SU-DHL-6 (cell line): ENCODE data around the gene ZNF416.

Experiments used
- H2AFZ ChIP-seq: fragments of 200-600 bp; sonication (generic); 2 replicates; pipeline ENCODE4 v1.6.1; 2014; ENCODE audit warnings: low read depth, mild to moderate bottlenecking, moderate library complexity, mixed read lengths, antibody characterized with exemption, low read length; ENCODE audit not compliant: severe bottlenecking
- H3F3A ChIP-seq: fragments of 200-600 bp; shearing (Covaris generic); 2 replicates; pipeline ENCODE4 v1.6.0; 2016; ENCODE audit warnings: antibody characterized with exemption, mild to moderate bottlenecking; ENCODE audit not compliant: insufficient read depth
- H3K27ac ChIP-seq: fragments of 200-600 bp; sonication (generic); 2 replicates; pipeline ENCODE4 v1.5.1; 2016; ENCODE audit warnings: low read depth, mild to moderate bottlenecking, low read length, moderate library complexity, mixed read lengths
- H3K27me3 ChIP-seq: fragments of 200-600 bp; sonication (generic), shearing (Covaris generic); 2 replicates; pipeline ENCODE4 v1.6.0; 2014; ENCODE audit warnings: mild to moderate bottlenecking, low read length
- H3K36me3 ChIP-seq: fragments of 200-600 bp; sonication (generic); 2 replicates; pipeline ENCODE4 v1.6.1; 2014; ENCODE audit warnings: mild to moderate bottlenecking, low read length, mixed read lengths
- H3K4me2 ChIP-seq: fragments of 300-600, 200-600 bp; shearing (Covaris generic), sonication (generic); 2 replicates; pipeline ENCODE4 v1.6.0; 2014; ENCODE audit warnings: low read length, low read depth, mild to moderate bottlenecking; ENCODE audit not compliant: poor library complexity, severe bottlenecking
- H3K4me3 ChIP-seq: fragments of 200-600 bp; sonication (generic); 2 replicates; pipeline ENCODE4 v1.5.1; 2014; ENCODE audit warnings: antibody characterized with exemption, low read length, mild to moderate bottlenecking, mixed read lengths; ENCODE audit not compliant: insufficient read depth, poor library complexity, severe bottlenecking
- H3K79me2 ChIP-seq: fragments of 200-600 bp; sonication (generic); 2 replicates; pipeline ENCODE4 v1.6.1; 2014; ENCODE audit warnings: mild to moderate bottlenecking, low read length, moderate library complexity; ENCODE audit not compliant: insufficient read depth
- H3K9ac ChIP-seq: fragments of 200-600 bp; sonication (generic); 2 replicates; pipeline ENCODE4 v1.7.0; 2014; ENCODE audit warnings: mild to moderate bottlenecking, low read length
- H3K9me2 ChIP-seq: fragments of 200-600 bp; sonication (generic); replicated peaks from 2 replicates; pipeline ENCODE4 v1.6.1; 2014; ENCODE audit warnings: low read length; ENCODE audit not compliant: insufficient read depth
- H3K9me3 ChIP-seq: fragments of 200-600 bp; sonication (generic); 2 replicates; pipeline ENCODE4 v1.6.1; 2014; ENCODE audit warnings: low read length, mixed read lengths; ENCODE audit not compliant: insufficient read depth
- H4K20me1 ChIP-seq: fragments of 200-600 bp; sonication (generic); 2 replicates; pipeline ENCODE4 v1.6.1; 2014; ENCODE audit warnings: low read depth, mild to moderate bottlenecking, antibody characterized with exemption, low read length, moderate library complexity, mixed read lengths
- EZH2phosphoT487 ChIP-seq: fragments of 200-600 bp; sonication (generic), shearing (Covaris generic); conservative IDR thresholded peaks from 2 replicates; pipeline ENCODE4 v1.6.1; 2018; ENCODE audit warnings: mild to moderate bottlenecking, antibody characterized with exemption, low read length, moderate library complexity, mixed read lengths
- TF ChIP-seq, protein P1 (sequence below): fragments of 200-600 bp; sonication (generic); IDR thresholded peaks from one replicate; pipeline ENCODE4 v1.5.1; 2017; ENCODE audit warnings: antibody characterized with exemption, mild to moderate bottlenecking, low read length, moderate library complexity; ENCODE audit not compliant: insufficient read depth, poor library complexity, severe bottlenecking

ZNF416 gene

GRCh38 chr19:57559008-57559403 lies 19.7 kb downstream of the ZNF416 start:
- H3K36me3 ChIP-seq, result peaks cover 5% of the 10 kb centered on the region; the same call in 1 of the 2 replicates
- H3F3A ChIP-seq, result no peaks in the 10 kb centered on the region
- H3K9ac ChIP-seq, result peak overlapping the region; percentile 73
- no peaks in the 10 kb centered on the region for H4K20me1 ChIP-seq
- TF ChIP-seq EZH2phosphoT487, result no peak
- TF ChIP-seq, protein P1, sequence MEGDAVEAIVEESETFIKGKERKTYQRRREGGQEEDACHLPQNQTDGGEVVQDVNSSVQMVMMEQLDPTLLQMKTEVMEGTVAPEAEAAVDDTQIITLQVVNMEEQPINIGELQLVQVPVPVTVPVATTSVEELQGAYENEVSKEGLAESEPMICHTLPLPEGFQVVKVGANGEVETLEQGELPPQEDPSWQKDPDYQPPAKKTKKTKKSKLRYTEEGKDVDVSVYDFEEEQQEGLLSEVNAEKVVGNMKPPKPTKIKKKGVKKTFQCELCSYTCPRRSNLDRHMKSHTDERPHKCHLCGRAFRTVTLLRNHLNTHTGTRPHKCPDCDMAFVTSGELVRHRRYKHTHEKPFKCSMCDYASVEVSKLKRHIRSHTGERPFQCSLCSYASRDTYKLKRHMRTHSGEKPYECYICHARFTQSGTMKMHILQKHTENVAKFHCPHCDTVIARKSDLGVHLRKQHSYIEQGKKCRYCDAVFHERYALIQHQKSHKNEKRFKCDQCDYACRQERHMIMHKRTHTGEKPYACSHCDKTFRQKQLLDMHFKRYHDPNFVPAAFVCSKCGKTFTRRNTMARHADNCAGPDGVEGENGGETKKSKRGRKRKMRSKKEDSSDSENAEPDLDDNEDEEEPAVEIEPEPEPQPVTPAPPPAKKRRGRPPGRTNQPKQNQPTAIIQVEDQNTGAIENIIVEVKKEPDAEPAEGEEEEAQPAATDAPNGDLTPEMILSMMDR, result no peak
- H3K79me2 ChIP-seq, result peaks cover 6% of the 10 kb centered on the region; the same call in 1 of the 2 replicates
- peak overlapping the region; percentile 77 for H2AFZ ChIP-seq
- H3K4me3 ChIP-seq, result peak overlapping the region; percentile 62
- H3K4me2 ChIP-seq, result peak overlapping the region; percentile 67
- no peaks in the 10 kb centered on the region for H3K9me2 ChIP-seq
- peaks cover 23% of the 10 kb centered on the region; the same call in 1 of the 2 replicates for H3K9me3 ChIP-seq
- no peak overlapping the region for H3K27ac ChIP-seq
- no peaks in the 10 kb centered on the region for H3K27me3 ChIP-seq

- TF ChIP-seq, protein P1, result no peak
- no peak for TF ChIP-seq EZH2phosphoT487
- peaks cover 23% of the 10 kb centered on the region; the same call in 1 of the 2 replicates for H3K9me3 ChIP-seq
- H2AFZ ChIP-seq, result no peak overlapping the region
- H3K4me3 ChIP-seq, result peak overlapping the region; percentile 62
- H3F3A ChIP-seq, result no peaks in the 10 kb centered on the region
- H3K4me2 ChIP-seq, result peak overlapping the region; percentile 67
- H3K27me3 ChIP-seq, result no peaks in the 10 kb centered on the region
- H3K9ac ChIP-seq, result peak overlapping the region; percentile 73
- H3K79me2 ChIP-seq, result peaks cover 6% of the 10 kb centered on the region; the same call in 1 of the 2 replicates
- no peak overlapping the region for H3K27ac ChIP-seq
- no peaks in the 10 kb centered on the region for H4K20me1 ChIP-seq
- H3K9me2 ChIP-seq, result no peaks in the 10 kb centered on the region
- H3K36me3 ChIP-seq, result peaks cover 5% of the 10 kb centered on the region; the same call in 1 of the 2 replicates
Observed at GRCh38 chr19:57558525-57558924, 20.2 kb downstream of the ZNF416 start.

DNA sequence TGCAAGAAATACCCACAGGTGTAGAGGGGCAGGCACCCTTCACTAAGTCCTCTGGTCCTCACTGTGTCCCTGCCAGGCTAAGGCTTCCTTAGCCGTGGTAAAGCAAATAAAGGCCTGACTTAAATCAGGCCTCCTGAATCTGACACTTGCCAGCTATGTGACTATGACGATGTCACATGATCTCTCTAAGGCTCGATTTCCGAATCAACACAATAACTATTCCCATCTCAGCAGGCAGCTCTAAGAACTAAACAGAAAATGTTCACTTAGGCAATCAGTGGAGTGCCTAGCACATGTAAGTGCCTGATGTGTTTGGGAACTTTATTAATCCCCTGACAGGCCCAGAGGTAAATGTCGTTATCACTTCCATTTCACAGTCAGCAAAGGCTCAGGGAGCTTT lies 21.1 kb downstream of the ZNF416 start:
- Histone ChIP-seq H3K4me3 (no peak overlapping the region), H2AFZ (no peak overlapping the region), H3K27me3 (no peaks in the 10 kb centered on the region), H3K27ac (no peak overlapping the region), H3K9me2 (no peaks in the 10 kb centered on the region), H4K20me1 (no peaks in the 10 kb centered on the region), H3K9me3 (peaks cover 18% of the 10 kb centered on the region; the same call in 1 of the 2 replicates), H3K4me2 (no peak overlapping the region), H3F3A (no peaks in the 10 kb centered on the region), H3K9ac (no peak overlapping the region), H3K36me3 (peaks cover 5% of the 10 kb centered on the region; the same call in 1 of the 2 replicates), H3K79me2 (peaks cover 6% of the 10 kb centered on the region; the same call in 1 of the 2 replicates)
- TF ChIP-seq, protein P1, result no peak
- TF ChIP-seq EZH2phosphoT487, result no peak

DNA sequence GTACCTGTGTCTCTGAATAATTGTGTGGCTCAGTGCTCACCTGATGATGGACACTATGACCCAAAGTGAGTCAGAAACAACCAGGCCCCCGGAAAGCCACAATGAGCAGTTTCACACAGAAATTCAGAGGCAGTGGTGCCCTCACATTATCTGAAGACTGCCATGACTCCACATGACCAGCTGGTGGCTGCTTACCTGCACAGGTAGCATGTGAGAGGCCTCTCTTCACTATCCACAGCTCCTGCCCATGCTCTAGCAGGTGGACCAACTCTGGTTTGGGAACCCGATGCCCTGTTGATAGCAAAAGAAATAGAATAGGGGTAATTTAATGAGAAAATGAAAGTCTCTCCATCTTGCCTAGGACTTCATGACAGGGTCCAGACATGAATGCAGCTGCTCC lies 26.3 kb downstream of the ZNF416 start:
- Histone ChIP-seq H3K79me2 (no peaks in the 10 kb centered on the region), H3K27me3 (no peaks in the 10 kb centered on the region), H2AFZ (no peak overlapping the region), H3K9me2 (no peaks in the 10 kb centered on the region), H3K36me3 (peaks cover 23% of the 10 kb centered on the region), H4K20me1 (no peaks in the 10 kb centered on the region), H3F3A (no peaks in the 10 kb centered on the region), H3K4me3 (no peak overlapping the region), H3K4me2 (no peak overlapping the region), H3K9me3 (peaks cover 8% of the 10 kb centered on the region; the same call in 1 of the 2 replicates), H3K9ac (no peak overlapping the region), H3K27ac (no peak overlapping the region)
- no peak for TF ChIP-seq EZH2phosphoT487
- TF ChIP-seq, protein P1, result no peak
